Measurements from ENCODE around the gene RPTN.
A peak's percentile ranks its signal among the peaks of the same experiment; 100 is the strongest.

The RPTN gene

DNA sequence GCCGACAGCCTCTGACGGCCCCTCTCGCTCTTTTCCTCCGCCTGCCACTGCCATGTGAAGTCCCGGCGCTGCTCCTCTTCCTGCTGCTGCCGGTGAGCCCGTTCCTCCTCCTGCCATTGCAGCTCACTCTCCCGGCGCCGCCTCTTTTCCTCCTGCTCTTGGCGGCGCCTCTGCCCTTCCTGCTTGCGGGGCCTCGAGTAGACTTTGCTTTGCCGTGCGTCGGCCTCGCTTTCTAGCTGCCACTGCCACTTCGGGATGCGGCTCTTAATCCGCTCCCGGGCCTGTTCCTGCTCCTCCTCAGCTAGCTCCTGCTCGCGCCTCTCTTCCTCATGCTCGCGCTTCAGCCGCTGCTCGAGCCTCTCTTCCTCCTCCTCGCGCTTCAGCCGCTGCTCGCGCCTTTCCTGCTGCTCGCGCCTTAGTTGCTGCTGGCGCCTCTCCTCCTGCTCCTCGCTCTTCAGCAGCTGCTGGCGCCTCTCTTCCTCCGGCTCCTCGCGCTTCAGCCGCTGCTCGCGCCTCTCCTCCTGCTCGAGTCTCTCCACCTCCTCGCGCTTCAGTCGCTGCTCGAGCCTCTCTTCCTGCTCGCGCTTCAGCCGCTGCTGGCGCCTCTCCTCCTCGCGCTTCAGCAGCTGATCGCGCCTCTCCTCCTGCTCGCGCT lies 48.0 kb downstream of the RPTN start:
- DNase-seq, result peak; percentile 37

DNA sequence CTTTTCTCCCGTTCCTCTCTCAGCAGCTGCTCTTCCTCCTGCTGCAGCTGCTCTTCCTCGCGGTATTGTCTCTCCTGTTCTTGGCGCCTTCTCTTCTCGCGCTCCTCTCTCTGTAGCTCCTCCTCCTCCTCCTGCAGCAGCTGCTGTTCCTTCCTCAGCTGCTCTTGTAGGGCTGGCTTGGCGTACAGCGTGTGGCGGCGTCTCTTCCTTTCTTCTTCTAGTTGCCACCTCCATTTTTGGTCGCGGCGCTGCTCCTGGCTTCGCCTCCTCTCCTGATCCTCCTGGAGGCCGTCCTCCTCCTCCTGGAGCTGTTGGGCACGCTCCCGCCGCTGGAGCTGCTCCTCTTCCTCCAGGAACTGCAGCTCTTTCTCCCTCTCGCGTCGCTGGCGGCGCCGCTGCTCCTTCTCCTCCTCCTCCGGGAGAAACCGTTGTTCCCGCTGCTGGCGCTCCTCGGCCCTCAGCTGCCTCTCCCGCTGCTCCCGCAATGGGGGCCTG lies 48.6 kb downstream of the RPTN start:
- DNase-seq, result no peak

DNA sequence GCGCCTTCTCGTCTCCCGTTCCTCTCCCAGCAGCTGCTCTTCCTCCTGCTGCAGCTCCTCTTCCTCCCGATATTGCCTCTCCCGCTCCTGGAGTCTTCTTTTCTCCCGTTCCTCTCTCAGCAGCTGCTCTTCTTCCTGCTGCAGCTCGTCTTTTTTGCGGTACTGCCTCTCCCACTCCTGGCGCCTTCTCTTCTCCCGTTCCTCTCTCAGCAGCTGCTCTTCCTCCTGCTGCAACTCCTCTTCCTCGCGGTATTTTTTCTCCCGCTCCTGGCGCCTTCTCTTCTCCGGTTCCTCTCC lies 49.1 kb downstream of the RPTN start:
- no peak for DNase-seq

DNA sequence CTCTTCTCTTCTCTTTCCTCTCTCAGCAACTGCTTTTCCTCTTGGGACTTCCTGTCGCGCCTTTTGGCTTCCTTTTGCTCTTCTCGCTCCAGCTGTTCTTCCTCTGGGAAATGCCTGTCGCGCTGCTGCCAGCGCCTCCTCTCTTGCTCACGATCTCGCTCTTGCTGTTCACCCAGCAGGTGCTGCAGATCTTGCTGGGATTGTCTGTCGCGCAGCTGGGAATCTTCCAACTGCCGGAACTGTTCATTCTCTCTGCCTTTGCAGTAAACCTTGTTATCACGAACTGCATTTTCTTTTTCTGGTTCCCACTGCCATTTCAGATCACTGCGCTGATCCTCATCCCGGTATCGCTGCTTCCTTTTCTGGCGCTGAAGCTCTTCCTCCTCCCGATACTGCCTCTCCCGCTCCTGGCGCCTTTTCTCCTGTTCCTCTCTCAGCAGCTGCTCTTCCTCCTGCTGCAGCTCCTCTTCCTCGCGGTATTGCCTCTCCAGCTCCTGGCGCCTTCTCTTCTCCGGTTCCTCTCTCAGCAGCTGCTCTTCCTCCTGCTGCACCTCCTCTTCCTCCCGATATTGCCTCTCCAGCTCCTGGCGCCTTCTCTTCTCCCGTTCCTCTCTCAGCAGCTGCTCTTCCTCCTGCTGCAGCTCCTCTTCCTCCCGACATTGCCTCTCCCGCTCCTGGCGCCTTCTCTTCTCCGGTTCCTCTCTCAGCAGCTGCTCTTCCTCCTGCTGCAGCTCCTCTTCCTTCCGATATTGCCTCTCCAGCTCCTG lies 49.6 kb downstream of the RPTN start:
- no peak for DNase-seq

DNA sequence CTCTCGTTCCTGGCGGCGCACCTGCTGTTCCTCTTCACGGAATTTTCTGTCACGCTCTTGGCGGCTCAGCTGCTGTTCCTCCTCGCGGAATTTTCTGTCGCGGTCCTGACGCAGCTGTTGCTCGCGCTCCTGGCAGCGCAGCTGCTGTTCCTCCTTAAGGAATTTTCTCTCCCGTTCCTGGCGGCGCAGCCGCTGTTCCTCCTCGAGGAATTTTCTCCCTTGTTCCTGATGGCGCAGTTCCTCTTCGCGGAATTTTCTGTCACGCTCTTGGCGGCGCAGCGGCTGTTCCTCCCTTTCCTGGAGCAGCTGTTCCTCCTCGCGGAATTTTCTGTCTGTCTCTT lies 50.2 kb downstream of the RPTN start:
- no peak for DNase-seq

DNA sequence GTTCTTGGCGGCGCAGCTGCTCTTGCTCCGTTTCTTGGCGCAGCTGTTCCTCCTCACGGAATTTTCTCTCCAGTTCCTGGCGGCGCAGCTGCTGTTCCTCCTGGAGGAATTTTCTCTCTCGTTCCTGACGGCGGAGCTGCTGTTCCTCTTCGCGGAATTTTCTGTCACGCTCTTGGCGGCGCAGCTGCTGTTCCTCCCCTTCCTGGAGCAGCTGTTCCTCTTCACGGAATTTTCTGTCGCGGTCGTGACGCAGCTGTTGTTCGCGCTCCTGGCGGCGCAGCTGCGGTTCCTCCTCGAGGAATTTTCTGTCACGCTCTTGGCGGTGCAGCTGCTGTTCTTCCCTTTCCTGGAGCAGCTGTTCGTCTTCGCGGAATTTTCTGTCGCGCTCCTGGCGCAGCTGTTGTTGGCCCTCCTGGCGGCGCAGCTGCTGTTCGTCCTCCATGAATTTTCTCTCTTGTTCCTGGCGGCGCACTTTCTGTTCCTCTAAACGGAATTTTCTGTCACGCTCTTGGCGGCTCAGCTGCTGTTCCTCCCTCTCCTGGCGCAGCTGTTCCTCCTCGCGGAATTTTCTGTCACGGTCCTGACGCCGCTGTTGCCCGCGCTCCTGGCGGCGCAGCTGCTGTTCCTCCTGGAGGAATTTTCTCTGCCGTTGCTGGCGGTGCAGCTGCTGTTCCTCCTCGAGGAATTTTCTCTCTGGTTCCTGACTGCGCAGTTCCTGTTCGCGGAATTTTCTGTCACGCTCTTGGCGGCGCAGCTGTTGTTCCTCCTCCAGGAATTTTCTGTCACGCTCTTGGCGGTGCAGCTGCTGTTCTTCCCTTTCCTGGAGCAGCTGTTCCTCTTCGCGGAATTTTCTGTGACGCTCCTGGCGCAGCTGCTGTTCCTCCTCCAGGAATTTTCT lies 50.8 kb downstream of the RPTN start:
- no peak for DNase-seq

DNA sequence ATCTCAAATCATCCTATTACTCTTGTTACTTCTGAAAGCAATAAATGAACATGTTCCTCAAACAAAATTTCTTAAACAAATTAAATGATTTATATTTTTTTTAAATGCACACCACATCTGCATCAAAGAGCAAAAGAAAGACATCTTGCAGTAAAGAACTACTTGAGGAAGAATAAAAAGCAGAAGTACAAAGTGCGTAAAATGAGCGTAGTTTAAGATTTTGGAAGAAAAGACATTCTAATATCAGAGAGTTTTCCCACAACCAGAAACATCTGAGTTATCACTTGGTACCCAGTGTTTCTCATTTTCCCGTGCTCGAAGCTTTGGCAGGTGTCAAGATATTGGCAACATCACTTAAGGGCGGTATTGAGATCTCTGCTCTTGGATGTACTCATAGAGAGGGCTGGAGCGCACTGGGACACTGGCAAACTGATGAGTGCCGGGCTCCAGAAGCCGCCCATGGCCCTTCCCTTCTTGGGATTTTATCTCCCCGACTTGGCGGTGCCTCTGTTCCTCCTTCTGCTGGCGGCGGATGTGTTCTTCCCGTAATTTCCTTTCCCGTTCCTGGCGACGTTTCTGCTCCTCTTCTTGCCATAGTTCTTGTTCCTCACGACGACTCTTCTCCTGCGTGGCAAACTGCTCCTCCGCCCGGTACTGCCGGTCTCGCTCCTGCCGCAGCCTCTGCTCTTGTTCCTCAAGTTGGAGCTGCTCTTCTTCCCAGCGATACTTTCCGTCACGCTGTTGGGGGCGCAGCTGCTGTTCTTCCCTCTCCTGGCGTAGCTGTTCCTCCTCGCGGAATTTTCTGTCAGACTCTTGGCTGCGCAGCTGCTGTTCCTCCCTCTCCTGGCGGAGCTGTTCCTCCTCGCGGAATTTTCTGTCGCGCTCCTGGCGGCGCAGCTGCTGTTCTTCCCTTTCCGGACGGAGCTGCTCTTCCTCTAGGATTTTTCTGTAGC lies 51.7 kb downstream of the RPTN start:
- no peak for DNase-seq

DNA sequence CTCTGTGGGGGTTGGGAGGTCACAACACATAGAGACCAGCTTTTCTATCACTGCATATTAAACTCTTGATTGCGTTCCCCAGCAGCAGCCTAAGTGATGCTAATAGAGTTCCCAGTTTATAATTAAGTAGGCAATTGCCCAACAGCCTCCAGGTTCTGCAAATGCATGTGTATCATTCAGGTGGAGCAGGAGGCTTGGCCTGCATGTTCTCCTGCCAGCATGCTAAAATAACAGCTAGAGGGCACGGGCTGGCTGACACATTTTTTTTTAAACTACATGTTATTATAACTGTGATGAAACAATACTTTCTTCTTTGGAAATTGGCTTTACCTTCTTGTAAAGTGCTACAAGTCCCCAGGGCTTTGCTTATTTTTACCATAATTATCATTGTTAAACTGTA lies 54.2 kb downstream of the RPTN start:
- DNase-seq, result no peak

All from NCI-H146 (cell line).